NCI-H524 (cell line): ENCODE data around the gene COX6A1.
"Not testable (repeated sequence)": the region's sequence is repeated elsewhere in the genome, so short reads cannot be mapped to it uniquely, and the experiment has no call there.

Source experiments
- DNase-seq, 2 experiments: peaks; one replicate each; lab custom pipeline; 2025; lab: John Stamatoyannopoulos, UW

The COX6A1 gene

DNA sequence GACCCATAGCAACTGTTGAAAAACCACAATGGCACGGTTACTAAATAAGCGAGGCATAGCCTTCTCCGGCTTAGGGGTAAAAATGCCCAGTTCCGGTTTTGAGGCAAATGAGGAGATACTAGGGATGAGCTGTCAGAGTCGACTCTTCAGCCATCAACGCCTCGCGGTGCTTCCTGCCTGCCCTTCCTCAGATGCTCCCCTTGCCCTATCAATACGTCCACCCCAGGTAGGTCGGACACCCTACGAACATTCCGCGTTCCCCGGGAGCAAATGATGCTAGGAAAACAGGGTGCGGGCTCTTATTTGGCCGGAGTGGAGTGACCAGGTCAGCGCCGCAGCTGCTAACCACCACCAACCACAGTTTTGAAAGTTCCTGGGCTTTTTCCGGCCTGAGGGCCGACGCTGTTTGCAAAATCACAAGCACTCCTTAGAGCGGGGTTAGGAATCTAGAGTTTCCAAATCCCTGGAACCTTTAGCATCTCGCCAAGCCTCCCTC, 30.5 kb downstream of the COX6A1 start:
- DNase-seq: no peak

DNA sequence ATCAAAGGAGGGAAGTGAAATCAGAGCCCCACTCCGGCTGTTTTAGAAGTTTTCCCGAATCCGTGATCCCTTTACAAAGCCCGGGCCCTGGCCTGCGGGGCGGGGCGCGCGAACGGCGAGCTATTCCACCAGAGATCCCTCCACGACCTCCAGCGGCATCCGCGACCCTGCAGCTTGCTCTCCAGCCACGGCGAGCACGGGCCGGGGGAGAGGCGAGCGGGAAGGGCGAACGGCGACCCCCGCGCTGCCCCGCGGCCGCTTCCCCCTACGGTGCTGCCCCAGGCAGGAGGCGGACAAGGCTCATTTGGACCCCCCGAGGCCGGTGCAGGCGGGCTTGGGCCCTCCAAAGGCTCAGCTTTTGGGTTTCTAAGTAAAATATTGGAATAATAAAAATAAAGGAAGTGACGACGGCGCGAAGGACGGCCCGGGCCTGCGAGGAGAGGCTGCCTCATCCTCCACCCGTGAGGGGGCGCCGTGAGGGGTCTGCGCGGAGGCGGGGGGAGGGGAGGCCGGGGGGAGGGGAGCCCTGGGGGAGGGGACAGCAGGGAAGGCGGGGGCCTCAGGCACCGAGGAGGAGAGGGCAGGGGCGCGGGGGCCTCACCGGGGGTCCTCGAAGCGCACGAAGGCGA, 31.0 kb downstream of the COX6A1 start:
- no peak for DNase-seq

DNA sequence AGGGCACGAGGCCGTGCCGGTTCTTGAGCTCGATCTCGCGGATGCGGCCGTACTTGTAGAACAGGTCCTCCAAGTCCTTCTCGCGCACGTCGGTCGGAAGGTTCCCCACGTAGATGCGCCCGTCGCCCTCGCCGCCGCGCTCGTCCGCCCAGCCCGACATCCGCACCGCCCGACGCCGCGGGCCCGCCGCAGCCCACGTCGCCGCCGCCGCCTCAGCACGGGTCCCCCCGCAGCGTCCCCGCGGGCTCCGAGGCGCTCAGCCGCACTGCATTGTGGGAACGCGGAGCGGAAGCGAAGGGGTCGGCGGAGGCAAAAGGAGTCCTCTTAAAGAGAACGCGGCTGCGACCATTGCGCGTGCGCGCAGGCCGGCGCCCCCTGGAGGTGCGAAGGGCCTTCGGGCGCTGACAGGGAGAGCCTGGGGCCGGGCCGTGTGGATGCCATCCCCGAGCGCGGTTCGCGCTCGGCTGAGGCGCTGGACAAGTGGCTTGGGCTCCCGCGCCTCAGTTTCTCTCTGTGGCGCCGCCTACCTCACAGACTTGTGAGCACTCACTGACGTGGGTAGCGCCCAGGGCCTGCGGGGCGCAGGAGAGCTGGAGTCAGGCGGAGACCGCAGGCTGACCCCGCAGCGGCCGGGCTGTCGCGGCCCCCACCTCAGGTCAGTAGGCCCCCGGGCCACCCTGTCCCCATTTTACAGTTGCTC, 31.7 kb downstream of the COX6A1 start, which contains the start of gene SRSF9:
TSS of gene SRSF9 (minus strand) at position 299 of the 700 bp plus-strand sequence. CDS start at position 160, 139 bp downstream.
- DNase-seq: peak; percentile 86 to 94

DNA sequence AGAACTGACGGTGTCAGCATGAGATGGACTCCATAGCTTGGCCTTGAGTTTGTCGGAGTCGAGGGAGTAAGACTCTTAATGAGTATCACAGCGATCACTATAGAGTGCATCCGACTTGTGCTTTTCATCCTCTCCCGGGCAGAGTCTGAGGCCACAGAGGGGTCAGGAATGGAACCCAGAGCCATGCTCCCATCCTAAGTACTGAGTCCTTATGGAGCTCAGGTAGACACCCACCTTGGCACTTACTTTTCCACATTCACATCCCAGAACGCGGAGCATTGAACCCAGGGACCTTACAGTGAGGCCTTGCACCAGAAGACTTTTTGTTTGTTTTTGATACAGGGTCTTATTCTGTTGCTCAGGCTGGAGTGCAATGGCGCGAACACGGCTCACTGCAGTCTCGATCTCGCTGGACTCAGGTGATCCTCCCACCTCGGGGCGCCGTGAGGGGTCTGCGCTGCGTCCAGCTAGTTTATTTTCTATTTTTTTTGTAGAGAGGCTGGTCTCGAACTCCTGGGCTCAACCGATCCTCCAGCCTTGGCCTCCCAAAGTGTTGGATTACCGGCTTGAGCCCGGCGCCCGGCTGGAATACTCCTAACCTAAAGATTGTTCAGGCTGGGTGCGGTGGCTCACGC, 32.4 kb downstream of the COX6A1 start:
- peak in 1 of 2 experiments; percentile 45 for DNase-seq

DNA sequence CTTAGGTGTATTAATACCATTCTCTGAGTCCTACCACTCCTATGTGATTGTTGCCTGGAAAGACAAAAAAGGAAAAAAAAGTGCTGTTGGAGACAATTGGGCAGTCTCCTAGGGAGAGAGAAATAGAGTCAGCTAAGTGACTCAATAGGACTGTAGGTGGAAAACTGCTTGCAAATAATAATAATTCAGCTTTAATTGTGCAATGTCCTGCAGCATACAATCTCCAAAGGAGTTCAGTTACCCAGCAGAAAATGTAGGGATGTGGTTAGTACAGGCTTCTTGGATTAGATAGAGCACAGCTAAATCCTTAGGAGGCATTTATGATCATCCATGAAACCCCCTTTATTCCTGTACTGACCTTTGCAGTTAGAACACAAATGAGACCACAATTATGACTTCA, 34.6 kb downstream of the COX6A1 start:
- no peak for DNase-seq

DNA sequence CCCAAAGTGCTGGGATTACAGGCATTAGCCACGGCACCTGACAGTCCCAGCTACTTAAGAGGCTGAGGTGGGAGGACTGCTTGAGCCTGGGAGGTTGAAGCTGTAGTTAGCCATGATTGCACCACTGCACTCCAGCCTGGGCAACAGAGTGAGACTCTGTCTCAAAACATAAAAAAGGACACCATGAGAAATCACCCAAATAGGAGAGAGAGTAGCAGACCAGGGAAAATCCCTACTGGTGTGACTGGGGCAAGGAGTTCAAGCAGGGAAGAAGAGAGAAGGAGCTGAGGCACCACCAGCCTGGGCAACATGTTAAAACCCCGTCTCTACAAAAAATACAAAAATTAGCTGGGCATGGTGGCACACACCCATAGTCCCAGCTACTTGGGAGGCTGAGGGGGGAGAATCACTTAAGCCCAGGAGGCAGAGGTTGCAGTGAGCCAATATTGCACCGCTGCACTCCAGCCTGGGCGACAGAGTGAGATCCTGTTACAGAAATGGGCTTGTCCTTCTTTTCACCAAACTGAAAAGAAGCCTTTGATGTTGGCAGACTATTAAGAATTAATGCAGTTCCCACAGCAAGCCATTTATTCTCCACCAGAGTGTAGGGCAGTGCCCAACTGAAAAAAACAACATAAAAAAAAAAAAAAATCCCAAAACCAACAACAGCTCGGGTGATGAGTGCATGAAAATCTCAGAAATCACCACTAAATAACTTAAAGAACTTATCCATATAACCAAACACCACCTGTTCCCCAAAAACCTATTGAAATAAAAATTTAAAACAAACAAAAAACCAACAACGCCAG, 36.1 kb downstream of the COX6A1 start:
- DNase-seq: no peak

DNA sequence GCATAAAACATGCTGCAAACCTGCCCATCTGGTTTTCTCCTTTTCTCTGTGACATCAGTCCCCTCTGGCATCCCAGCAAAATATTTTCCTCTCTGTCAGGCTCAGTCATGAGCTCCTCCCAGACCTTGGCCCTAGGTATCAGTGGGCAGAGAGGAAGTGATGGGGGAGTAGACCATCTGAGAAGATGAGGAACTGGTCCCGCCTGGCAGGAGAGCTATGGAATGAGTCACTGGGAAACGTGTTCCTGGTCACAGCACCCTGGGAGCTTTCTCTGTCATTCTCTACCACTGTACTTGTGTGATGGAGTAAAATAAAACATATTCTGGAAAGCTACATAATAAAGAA, 36.7 kb downstream of the COX6A1 start:
- DNase-seq: no peak

DNA sequence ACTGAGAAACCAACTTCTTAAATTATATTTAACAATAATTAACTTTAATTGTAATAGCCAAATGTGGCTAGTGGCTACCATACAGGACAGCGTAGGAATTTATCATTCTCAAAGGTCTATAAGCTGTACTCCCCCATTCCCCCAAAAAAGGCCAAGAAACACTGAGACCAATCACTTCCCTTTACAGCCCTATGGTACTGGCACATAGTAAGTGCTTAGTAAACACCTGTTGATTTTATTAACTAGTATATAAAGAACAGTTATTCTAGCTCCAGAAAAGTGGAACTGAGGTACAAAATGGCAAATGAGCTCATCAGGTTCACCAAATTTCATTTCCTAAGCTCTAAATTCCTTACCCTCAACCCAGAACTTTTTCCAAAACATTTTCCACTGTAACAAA, 37.7 kb downstream of the COX6A1 start:
- DNase-seq: no peak

DNA sequence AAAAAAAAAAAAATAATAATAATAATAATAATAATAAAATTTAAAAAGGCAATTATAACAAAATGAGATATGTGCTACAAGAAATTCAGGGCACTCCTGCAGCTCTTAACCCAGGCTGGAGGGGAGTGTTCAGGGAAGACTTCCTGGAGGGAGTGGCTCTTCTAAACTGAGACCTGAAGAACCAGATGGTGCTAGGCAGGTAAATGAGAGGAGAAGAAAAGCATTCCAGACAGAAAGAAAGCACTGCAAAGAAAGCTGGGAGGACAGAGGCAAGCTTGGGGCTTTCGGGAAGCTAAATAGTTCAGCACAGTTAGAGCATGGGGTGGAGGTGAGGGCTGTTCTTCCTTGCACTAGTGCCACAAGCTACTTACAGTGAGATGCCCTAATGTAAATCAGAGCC, 41.5 kb downstream of the COX6A1 start:
- DNase-seq: no peak

DNA sequence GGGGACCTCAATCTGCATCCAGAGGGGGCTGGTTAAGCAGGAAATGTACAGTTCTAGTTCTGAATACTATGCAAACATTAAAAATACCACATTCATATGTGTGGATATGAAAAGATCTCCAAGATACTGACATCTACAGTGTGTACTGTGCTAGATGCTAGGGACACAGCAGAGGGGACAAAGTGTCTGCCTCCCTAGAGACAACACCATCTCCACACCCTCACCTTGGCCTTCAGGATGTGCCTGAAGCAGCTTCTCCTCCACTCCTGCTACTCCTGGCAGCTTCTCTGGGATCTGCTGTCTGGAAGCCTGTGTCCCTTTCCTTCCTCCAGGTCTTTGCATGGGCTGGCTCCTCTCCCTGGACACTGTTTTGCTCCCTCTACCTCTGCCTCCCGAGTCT, 42.3 kb downstream of the COX6A1 start:
- DNase-seq: no peak

DNA sequence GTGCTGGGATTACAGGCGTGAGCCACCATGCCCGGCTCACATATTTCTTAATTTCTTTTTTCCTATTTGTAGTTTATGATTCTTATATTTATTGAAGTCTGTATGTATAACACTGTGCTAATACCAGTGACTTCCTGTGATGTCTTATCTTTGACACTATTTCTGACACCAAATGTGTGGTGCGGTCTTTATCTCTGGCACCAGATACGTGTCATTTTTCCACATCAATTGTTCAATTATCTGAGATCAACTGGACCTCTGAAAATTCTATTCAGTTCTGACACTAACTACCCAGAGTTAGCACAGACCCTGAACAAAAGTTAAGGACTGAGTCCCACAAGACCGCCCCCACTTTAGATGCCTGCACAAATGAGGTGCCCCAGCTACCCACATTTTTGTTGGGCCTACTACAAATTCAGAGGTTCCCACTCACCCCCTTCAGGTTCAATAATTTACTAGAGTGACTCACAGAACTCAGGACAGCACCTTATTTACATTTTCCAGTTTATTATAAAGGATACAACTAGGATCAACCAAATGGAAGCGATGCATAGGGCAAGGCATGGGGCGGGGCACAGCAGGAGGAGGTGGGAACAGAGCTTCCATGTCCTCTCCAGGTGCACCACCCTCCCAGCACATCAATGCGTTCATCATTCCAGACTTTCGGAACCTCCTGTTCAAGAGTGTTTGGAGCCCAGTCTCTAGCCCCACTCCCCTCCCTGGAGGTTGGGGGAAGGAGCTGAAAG, 43.3 kb downstream of the COX6A1 start:
- no peak for DNase-seq

DNA sequence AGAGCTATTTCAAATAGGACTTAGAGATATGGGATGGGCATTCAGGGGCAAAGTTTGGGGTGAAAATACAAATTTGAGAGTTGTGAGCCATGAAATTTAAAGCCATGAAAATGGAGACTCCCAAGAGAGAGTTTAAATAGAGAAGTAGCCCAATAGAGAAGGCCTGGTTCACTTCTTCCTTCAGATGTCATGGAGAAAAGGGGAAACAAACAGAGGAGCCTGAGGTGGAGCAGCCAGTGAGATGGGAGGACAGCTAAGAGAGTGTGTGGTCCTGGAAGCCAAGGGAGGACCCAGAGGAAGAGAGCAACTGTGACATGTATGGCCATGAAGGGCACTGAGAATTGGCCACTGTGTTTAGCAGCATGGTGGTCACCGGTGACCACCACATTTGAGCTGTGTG, 45.7 kb downstream of the COX6A1 start:
- DNase-seq: no peak

DNA sequence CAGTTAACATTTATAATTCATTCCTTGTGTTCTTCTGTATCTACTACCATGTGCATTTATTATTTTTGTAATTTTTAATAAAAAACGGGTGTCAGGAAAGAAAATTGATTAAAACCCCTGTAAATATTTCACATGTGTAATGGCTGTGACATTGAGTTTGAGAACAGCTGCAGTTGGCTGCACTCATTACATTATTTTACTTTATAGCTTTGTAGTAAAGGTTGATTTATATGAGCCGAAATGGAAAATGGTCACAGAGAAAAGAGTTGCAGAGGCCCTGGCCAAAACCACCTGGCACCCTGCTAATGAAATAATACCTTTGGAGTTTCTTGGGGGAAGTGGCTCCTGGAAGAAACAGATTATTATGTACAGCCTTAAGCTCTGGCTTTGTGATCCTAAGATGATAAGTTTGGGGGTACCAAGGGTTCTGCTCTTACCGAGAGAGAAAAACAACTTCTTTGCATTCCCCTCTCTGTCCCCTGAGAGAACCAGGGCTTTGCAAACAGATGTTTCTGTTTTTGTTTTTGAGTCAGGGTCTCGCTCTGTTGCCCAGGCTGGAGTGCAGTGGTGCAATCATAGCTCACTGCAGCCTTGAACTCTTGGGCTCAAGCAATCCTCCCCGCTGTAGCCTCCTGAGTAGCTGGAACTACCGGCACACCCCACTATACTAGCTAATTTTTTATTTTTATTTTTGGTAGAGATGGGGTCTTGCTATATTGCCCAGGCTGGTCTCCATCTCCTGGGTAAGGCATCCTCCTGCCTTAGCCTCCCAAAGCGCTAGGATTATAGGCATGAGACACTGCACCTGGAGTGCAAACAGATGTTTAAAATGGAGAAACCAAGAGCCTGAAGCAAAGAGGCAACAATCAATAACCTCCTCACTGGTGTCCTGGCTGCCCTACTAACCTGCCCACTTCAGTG, 48.3 kb downstream of the COX6A1 start:
- DNase-seq: no peak

DNA sequence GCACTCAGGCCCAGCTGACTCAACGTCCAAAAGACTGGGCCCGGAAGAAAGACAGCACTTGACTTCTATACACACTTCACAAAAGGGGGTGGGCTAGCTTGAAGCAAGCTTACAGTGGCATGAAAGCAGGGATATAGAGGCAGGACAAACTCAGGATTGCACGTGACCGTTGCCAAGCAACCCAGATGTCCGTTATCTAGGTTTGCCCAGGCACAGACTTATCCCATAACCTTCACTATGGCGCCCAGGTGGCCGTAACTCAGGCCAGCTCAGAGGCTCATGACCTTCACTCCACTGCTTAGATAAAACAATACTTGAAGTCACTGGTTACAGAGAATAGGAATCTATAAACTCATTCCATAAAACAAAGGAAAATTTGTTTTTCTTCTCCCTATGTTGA, 49.6 kb downstream of the COX6A1 start:
- not testable (repeated sequence) for DNase-seq

DNA sequence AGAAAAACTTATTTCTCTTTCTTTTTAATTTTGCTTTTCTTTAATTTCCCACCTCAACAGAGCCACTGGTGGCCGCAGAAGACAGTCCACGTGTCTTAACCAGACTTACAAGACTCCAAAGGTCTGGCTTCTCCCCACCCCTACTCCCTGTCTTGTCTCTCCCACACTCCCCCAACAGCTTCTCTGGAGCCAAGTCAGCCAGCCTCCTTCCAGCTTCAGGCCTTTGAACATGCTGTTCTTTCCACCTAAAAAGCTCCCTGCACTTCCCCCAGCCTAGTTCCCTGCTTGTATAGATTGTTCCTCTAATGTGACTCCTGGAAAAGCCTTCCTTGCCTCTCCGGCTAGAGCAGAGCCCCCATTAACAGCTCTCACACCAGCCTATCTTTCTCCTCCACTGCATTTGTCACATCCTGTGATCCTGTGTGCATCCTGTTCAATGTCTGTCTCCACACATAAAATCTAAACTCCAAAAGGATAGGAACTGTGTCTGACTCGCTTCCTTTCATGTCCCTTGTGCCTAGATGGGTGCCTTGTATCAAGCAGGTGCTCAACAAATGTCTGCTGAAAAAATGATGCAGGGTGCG, 50.2 kb downstream of the COX6A1 start:
- no peak for DNase-seq

DNA sequence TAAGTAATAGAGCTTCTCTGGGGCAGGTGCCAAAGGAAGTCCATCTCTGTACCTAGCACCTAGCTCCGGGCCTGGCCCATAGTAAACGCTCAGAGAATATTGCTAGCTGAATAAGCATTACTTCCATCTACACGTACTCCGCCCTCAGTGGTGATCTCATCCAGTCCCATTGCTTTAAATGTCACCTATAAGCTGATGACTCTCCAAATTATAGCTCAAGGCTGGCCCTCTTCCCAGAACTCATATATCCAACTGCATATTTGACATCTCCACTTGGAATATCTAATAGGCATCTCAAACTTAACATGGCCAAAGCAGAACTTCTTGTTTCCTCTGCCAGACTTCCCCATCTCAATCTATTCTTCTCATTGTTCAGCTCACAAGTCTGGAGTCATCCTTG, 51.1 kb downstream of the COX6A1 start:
- DNase-seq: no peak

DNA sequence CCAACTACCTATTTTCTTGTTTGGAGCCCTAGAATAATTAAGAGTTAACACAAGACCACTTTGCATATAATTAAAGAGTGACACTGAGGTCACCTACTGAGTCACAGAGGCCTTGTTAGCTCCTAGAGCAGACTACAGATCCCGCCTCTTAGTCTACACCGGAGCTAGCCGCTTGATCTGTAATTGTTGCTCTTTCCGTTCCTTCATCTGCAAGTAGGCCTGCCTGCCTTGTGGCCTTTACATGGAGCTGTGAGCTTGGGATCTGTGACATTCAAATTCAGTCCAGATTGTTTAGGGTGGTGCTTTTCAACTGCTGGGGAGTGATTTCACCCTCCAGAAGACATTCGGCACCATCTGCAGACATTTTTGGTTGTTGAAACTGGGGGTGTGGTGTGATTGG, 52.4 kb downstream of the COX6A1 start:
- DNase-seq: no peak
